ENCODE measurements around the gene TTC23. TPM values are rescaled to one million over a fixed set of nuclear protein-coding genes. Genes with fewer than 3 reads are reported as not detected.

Gene TTC23
- total and polyA plus RNA-seq, 9 of the 15 experiments (the other 6 are each of a cell fraction or from before 2014, with no cell fraction given), result 0.41 to 4.5 (median 2.5) TPM

- Histone ChIP-seq H3K9me1 (ENCODE audit: control insufficient read depth, insufficient read depth, low read length) (no peaks in the 10 kb centered on the region), H3K79me2 (ENCODE audit: control insufficient read depth, insufficient read depth, low read length) (no peaks in the 10 kb centered on the region), H3K27ac (ENCODE audit: extremely low read depth, low read depth, low read length) (no peak overlapping the region), H3K9ac (ENCODE audit: insufficient read depth in 1 of 2, low read depth in 2 of 2, low read length in 2 of 2) (no peak overlapping the region), H2AFZ (ENCODE audit: low read depth, low read length) (no peak overlapping the region), H3K36me3 (ENCODE audit: control insufficient read depth, insufficient read depth, low read length) (no peaks in the 10 kb centered on the region), H3K4me1 (replicated peaks in 1 of 2; ENCODE audit: control insufficient read depth in 2 of 2, insufficient read depth in 2 of 2, low read length in 2 of 2) (no peaks in the 10 kb centered on the region), H3K27me3 (ENCODE audit: control insufficient read depth in 2 of 2, insufficient read depth in 2 of 2, low read length in 2 of 2) (no peaks in the 10 kb centered on the region), H3K9me3 (replicated peaks; ENCODE audit: control insufficient read depth, insufficient read depth, low read depth, low read length) (no peaks in the 10 kb centered on the region), H4K20me1 (replicated peaks; ENCODE audit: control insufficient read depth, insufficient read depth, low read length) (no peaks in the 10 kb centered on the region), H3K4me2 (ENCODE audit: insufficient read depth, low read length) (no peak overlapping the region), H3K4me3 (no peak overlapping the region)
- FAIRE-seq (no peak), ATAC-seq (no peak), DNase-seq (ENCODE audit: extremely low read depth in 1 of 4, low spot score in 3 of 4) (no peak)
- in situ Hi-C loops (cut with MboI), result no loop called here
- ChIA-PET CTCF (ENCODE audit: low intra/inter-chr PET ratio) (no interaction called here), POLR2A (interaction anchor here (0.6 kb wide), 2 partner anchors 67 to 614 kb away, joined by 3 to 4 read pairs; no protein-coding TSS in a partner anchor)
- WGBS (ENCODE audit: insufficient coverage, low coverage, missing lambda C conversion rate), result 24% methylated on average over 9 of the region's 9 CpGs
- TF ChIP-seq ZNF699 (CRISPR knock-in tag; IDR thresholded peaks at IDR 0.05; ENCODE audit: insufficient replicate concordance) (no peak), ZNF12 (CRISPR knock-in tag; IDR thresholded peaks at IDR 0.05) (no peak), MXI1 (IDR thresholded peaks at IDR 0.05; ENCODE audit: low read depth, low read length) (no peak), CREB1 (IDR thresholded peaks at IDR 0.05) (no peak), CREB1 (CRISPR knock-in tag; IDR thresholded peaks at IDR 0.05) (no peak), BDP1 (IDR thresholded peaks at IDR 0.05; ENCODE audit: insufficient read depth, insufficient read length) (no peak), ZNF232 (CRISPR knock-in tag; IDR thresholded peaks at IDR 0.05) (no peak), ZNF79 (CRISPR knock-in tag; IDR thresholded peaks at IDR 0.05; ENCODE audit: low read depth) (no peak), POLR3G (IDR thresholded peaks at IDR 0.05; ENCODE audit: extremely low read depth, insufficient read length, insufficient replicate concordance) (no peak), TBP (optimal IDR thresholded peaks at IDR 0.05; ENCODE audit: low read depth, low read length) (no peak), THRA (IDR thresholded peaks at IDR 0.05) (no peak), ZNF140 (CRISPR knock-in tag; IDR thresholded peaks at IDR 0.05) (no peak), SNAPC5 (CRISPR knock-in tag; IDR thresholded peaks at IDR 0.05) (no peak), CBFA2T3 (IDR thresholded peaks at IDR 0.05) (no peak), ZBTB33 (CRISPR knock-in tag; IDR thresholded peaks at IDR 0.05) (no peak)
- no TSS peak for BruUV-seq (replicated peaks)
- intact Hi-C loops (cut with micrococcal nuclease), result no loop called here
Observed at GRCh38 chr15:99241752-99242151, 7.6 kb downstream of the TTC23 start.

Measured in K562 (cell line).